ENCODE measurements around the gene NTM.

- TF ChIP-seq POLR2A (IDR thresholded peaks at IDR 0.05): no peak
- no peak for TF ChIP-seq EP300 (IDR thresholded peaks at IDR 0.05)
- TF ChIP-seq CTCF (IDR thresholded peaks at IDR 0.05): no peak
Observed at GRCh38 chr11:131454989-131455388, 84.6 kb downstream of the NTM start.
